ENCODE results near the gene FPR2.

FPR2 gene

GRCh38 chr19:51740356-51740755, 20.6 kb upstream of the FPR2 start:
- Histone ChIP-seq H3K27ac (ENCODE audit: low read depth, low read length) (no peak overlapping the region), H3K4me3 (ENCODE audit: low read depth, low read length) (no peak overlapping the region), H3K4me1 (ENCODE audit: control insufficient read depth, insufficient read depth, low read length) (no peaks in the 10 kb centered on the region), H3K27me3 (ENCODE audit: control insufficient read depth, insufficient read depth, low read length) (peaks cover 3% of the 10 kb centered on the region; the same call in 1 of the 2 replicates), H3K36me3 (ENCODE audit: control insufficient read depth, insufficient read depth, low read length) (no peaks in the 10 kb centered on the region), H3K9me3 (ENCODE audit: control insufficient read depth, insufficient read depth, low read depth, low read length) (no peaks in the 10 kb centered on the region), H3K9ac (ENCODE audit: low read length) (no peak overlapping the region)

- no peak overlapping the region for H3K27ac ChIP-seq (ENCODE audit: low read depth, low read length)
- no peaks in the 10 kb centered on the region for H3K36me3 ChIP-seq (ENCODE audit: control insufficient read depth, insufficient read depth, low read length)
Measured at GRCh38 chr19:51742789-51743188, 18.2 kb upstream of the FPR2 start.

GRCh38 chr19:51743405-51743804, 17.6 kb upstream of the FPR2 start:
- Histone ChIP-seq H3K27ac (ENCODE audit: low read depth, low read length) (no peak overlapping the region), H3K4me1 (ENCODE audit: control insufficient read depth, insufficient read depth, low read length) (no peaks in the 10 kb centered on the region), H3K9ac (ENCODE audit: low read length) (no peak overlapping the region), H3K9me3 (ENCODE audit: control insufficient read depth, insufficient read depth, low read depth, low read length) (peaks cover 3% of the 10 kb centered on the region; the same call in 1 of the 2 replicates), H3K27me3 (ENCODE audit: control insufficient read depth, insufficient read depth, low read length) (no peaks in the 10 kb centered on the region; the same call in 1 of the 2 replicates), H3K4me3 (ENCODE audit: low read depth, low read length) (no peak overlapping the region), H3K36me3 (ENCODE audit: control insufficient read depth, insufficient read depth, low read length) (no peaks in the 10 kb centered on the region)

More at GRCh38 chr19:51742789-51743188, 18.2 kb upstream of the FPR2 start:
- Histone ChIP-seq H3K4me3 (ENCODE audit: low read depth, low read length) (no peak overlapping the region), H3K27me3 (ENCODE audit: control insufficient read depth, insufficient read depth, low read length) (no peaks in the 10 kb centered on the region; the same call in 1 of the 2 replicates), H3K9ac (ENCODE audit: low read length) (no peak overlapping the region), H3K4me1 (ENCODE audit: control insufficient read depth, insufficient read depth, low read length) (no peaks in the 10 kb centered on the region), H3K9me3 (ENCODE audit: control insufficient read depth, insufficient read depth, low read depth, low read length) (peaks cover 3% of the 10 kb centered on the region; the same call in 1 of the 2 replicates)

- Histone ChIP-seq H3K9me3 (ENCODE audit: control insufficient read depth, insufficient read depth, low read depth, low read length) (peaks cover 3% of the 10 kb centered on the region; the same call in 1 of the 2 replicates), H3K27ac (ENCODE audit: low read depth, low read length) (no peak overlapping the region), H3K9ac (ENCODE audit: low read length) (no peak overlapping the region), H3K36me3 (ENCODE audit: control insufficient read depth, insufficient read depth, low read length) (no peaks in the 10 kb centered on the region), H3K27me3 (ENCODE audit: control insufficient read depth, insufficient read depth, low read length) (no peaks in the 10 kb centered on the region; the same call in 1 of the 2 replicates), H3K4me1 (ENCODE audit: control insufficient read depth, insufficient read depth, low read length) (no peaks in the 10 kb centered on the region), H3K4me3 (ENCODE audit: low read depth, low read length) (no peak overlapping the region)
Measured at GRCh38 chr19:51746731-51747130, 14.2 kb upstream of the FPR2 start.

GRCh38 chr19:51749979-51750378, 11.0 kb upstream of the FPR2 start:
- H3K9me3 ChIP-seq (ENCODE audit: control insufficient read depth, insufficient read depth, low read depth, low read length) = peaks cover 3% of the 10 kb centered on the region; the same call in 1 of the 2 replicates
- H3K9ac ChIP-seq (ENCODE audit: low read length) = no peak overlapping the region
- H3K4me1 ChIP-seq (ENCODE audit: control insufficient read depth, insufficient read depth, low read length) = no peaks in the 10 kb centered on the region
- no peak overlapping the region for H3K4me3 ChIP-seq (ENCODE audit: low read depth, low read length)
- no peaks in the 10 kb centered on the region; the same call in 1 of the 2 replicates for H3K27me3 ChIP-seq (ENCODE audit: control insufficient read depth, insufficient read depth, low read length)
- no peak overlapping the region for H3K27ac ChIP-seq (ENCODE audit: low read depth, low read length)
- no peaks in the 10 kb centered on the region for H3K36me3 ChIP-seq (ENCODE audit: control insufficient read depth, insufficient read depth, low read length)

- no peaks in the 10 kb centered on the region for H3K4me1 ChIP-seq (ENCODE audit: control insufficient read depth, insufficient read depth, low read length)
- H3K4me3 ChIP-seq (ENCODE audit: low read depth, low read length) = no peak overlapping the region
- H3K9ac ChIP-seq (ENCODE audit: low read length) = no peak overlapping the region
- H3K27ac ChIP-seq (ENCODE audit: low read depth, low read length) = no peak overlapping the region
- peaks cover 3% of the 10 kb centered on the region; the same call in 1 of the 2 replicates for H3K9me3 ChIP-seq (ENCODE audit: control insufficient read depth, insufficient read depth, low read depth, low read length)
- H3K36me3 ChIP-seq (ENCODE audit: control insufficient read depth, insufficient read depth, low read length) = no peaks in the 10 kb centered on the region
- no peaks in the 10 kb centered on the region; the same call in 1 of the 2 replicates for H3K27me3 ChIP-seq (ENCODE audit: control insufficient read depth, insufficient read depth, low read length)
Measured at GRCh38 chr19:51750400-51751094, 10.4 kb upstream of the FPR2 start.

- Histone ChIP-seq H3K9me3 (ENCODE audit: control insufficient read depth, insufficient read depth, low read depth, low read length) (peaks cover 2% of the 10 kb centered on the region; the same call in 1 of the 2 replicates), H3K9ac (ENCODE audit: low read length) (no peak within 1 kb of the TSS), H3K27me3 (ENCODE audit: control insufficient read depth, insufficient read depth, low read length) (no peaks in the 10 kb centered on the region; the same call in 1 of the 2 replicates), H3K4me1 (ENCODE audit: control insufficient read depth, insufficient read depth, low read length) (no peaks in the 10 kb centered on the region), H3K4me3 (ENCODE audit: low read depth, low read length) (no peak within 1 kb of the TSS), H3K36me3 (ENCODE audit: control insufficient read depth, insufficient read depth, low read length) (no peaks in the 10 kb centered on the region), H3K27ac (ENCODE audit: low read depth, low read length) (no peak within 1 kb of the TSS)
Measured at GRCh38 chr19:51751655-51752054, 9.3 kb upstream of the FPR2 start, which contains the start of gene FPR1. TSS of gene FPR1 (minus strand) at chr19:51751878. CDS start at chr19:51746994, 4,884 bp downstream.

GRCh38 chr19:51754109-51754508, 6.9 kb upstream of the FPR2 start:
- no peaks in the 10 kb centered on the region for H3K27me3 ChIP-seq (ENCODE audit: control insufficient read depth, insufficient read depth, low read length)
- H3K9me3 ChIP-seq (ENCODE audit: control insufficient read depth, insufficient read depth, low read depth, low read length) = no peaks in the 10 kb centered on the region
- H3K9ac ChIP-seq (ENCODE audit: low read length) = no peak overlapping the region
- H3K4me3 ChIP-seq (ENCODE audit: low read depth, low read length) = no peak overlapping the region
- H3K4me1 ChIP-seq (ENCODE audit: control insufficient read depth, insufficient read depth, low read length) = no peaks in the 10 kb centered on the region
- no peaks in the 10 kb centered on the region for H3K36me3 ChIP-seq (ENCODE audit: control insufficient read depth, insufficient read depth, low read length)
- H3K27ac ChIP-seq (ENCODE audit: low read depth, low read length) = no peak overlapping the region

GRCh38 chr19:51754770-51755169, 6.2 kb upstream of the FPR2 start:
- no peak overlapping the region for H3K27ac ChIP-seq (ENCODE audit: low read depth, low read length)

GRCh38 chr19:51755571-51755970, 5.4 kb upstream of the FPR2 start:
- Histone ChIP-seq H3K27me3 (ENCODE audit: control insufficient read depth, insufficient read depth, low read length) (no peaks in the 10 kb centered on the region), H3K36me3 (ENCODE audit: control insufficient read depth, insufficient read depth, low read length) (no peaks in the 10 kb centered on the region), H3K9ac (ENCODE audit: low read length) (no peak overlapping the region), H3K4me3 (ENCODE audit: low read depth, low read length) (no peak overlapping the region), H3K4me1 (ENCODE audit: control insufficient read depth, insufficient read depth, low read length) (0 out of 2 replicates have a peak, but pooled peaks cover under 1% of the 10 kb centered on the region), H3K9me3 (ENCODE audit: control insufficient read depth, insufficient read depth, low read depth, low read length) (no peaks in the 10 kb centered on the region), H3K27ac (ENCODE audit: low read depth, low read length) (no peak overlapping the region)

More at GRCh38 chr19:51754770-51755169, 6.2 kb upstream of the FPR2 start:
- H3K9ac ChIP-seq (ENCODE audit: low read length) = no peak overlapping the region
- no peaks in the 10 kb centered on the region for H3K9me3 ChIP-seq (ENCODE audit: control insufficient read depth, insufficient read depth, low read depth, low read length)
- no peak overlapping the region for H3K4me3 ChIP-seq (ENCODE audit: low read depth, low read length)
- no peaks in the 10 kb centered on the region for H3K27me3 ChIP-seq (ENCODE audit: control insufficient read depth, insufficient read depth, low read length)
- H3K36me3 ChIP-seq (ENCODE audit: control insufficient read depth, insufficient read depth, low read length) = no peaks in the 10 kb centered on the region
- no peaks in the 10 kb centered on the region for H3K4me1 ChIP-seq (ENCODE audit: control insufficient read depth, insufficient read depth, low read length)

GRCh38 chr19:51761696-51762095, 716 bp downstream of the FPR2 start:
- Histone ChIP-seq H3K4me3 (ENCODE audit: low read depth, low read length) (no peak overlapping the region), H3K27ac (ENCODE audit: low read depth, low read length) (no peak overlapping the region), H3K9me3 (ENCODE audit: control insufficient read depth, insufficient read depth, low read depth, low read length) (no peaks in the 10 kb centered on the region), H3K4me1 (ENCODE audit: control insufficient read depth, insufficient read depth, low read length) (peaks cover 7% of the 10 kb centered on the region; the same call in 1 of the 2 replicates), H3K27me3 (ENCODE audit: control insufficient read depth, insufficient read depth, low read length) (no peaks in the 10 kb centered on the region), H3K9ac (ENCODE audit: low read length) (no peak overlapping the region), H3K36me3 (ENCODE audit: control insufficient read depth, insufficient read depth, low read length) (no peaks in the 10 kb centered on the region)

Measured in HUES6 (cell line).